Stimulated activated CD8-positive, alpha-beta memory T cell treated with anti-CD3 and anti-CD28 coated beads, Interleukin-15, amount 100 ng/mL, for 4 hours (primary cell): ENCODE results near the gene ITSN1.

Experiments used
- DNase-seq, 2 donors: peaks; one replicate each; pipeline ENCODE4 v3.0.0-alpha.2; 2020; ENCODE audit warnings: low read depth in 2 of 2

The ITSN1 gene

GRCh38 chr21:33839167-33839716, 196.9 kb downstream of the ITSN1 start:
- no peak for DNase-seq

- no peak for DNase-seq
These were observed 197.5 kb downstream of the ITSN1 start for GRCh38 chr21:33839806-33840205.

- no peak for DNase-seq
These were observed 198.5 kb downstream of the ITSN1 start for GRCh38 chr21:33840771-33841170.

GRCh38 chr21:33841561-33841960, 199.3 kb downstream of the ITSN1 start:
- no peak for DNase-seq

DNA sequence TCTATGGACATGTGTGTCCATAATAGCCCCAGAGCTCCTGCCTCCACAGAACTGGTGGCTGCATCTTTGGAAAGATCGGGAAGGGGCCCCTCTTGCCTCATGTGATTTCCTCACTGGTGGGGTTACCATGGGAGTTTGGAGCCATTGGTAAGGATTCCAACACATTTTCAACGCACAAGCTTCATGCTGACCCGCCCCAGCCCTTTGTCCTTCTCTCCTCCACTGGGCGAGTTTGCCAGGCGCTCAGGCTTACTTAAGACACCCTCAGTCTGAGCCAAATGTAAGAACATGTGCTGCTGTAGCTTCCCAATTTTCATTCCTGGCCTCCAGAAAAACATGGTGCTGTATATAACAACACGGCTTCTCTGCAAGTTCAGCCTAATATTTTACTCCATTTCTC, 200.9 kb downstream of the ITSN1 start:
- DNase-seq: no peak

DNA sequence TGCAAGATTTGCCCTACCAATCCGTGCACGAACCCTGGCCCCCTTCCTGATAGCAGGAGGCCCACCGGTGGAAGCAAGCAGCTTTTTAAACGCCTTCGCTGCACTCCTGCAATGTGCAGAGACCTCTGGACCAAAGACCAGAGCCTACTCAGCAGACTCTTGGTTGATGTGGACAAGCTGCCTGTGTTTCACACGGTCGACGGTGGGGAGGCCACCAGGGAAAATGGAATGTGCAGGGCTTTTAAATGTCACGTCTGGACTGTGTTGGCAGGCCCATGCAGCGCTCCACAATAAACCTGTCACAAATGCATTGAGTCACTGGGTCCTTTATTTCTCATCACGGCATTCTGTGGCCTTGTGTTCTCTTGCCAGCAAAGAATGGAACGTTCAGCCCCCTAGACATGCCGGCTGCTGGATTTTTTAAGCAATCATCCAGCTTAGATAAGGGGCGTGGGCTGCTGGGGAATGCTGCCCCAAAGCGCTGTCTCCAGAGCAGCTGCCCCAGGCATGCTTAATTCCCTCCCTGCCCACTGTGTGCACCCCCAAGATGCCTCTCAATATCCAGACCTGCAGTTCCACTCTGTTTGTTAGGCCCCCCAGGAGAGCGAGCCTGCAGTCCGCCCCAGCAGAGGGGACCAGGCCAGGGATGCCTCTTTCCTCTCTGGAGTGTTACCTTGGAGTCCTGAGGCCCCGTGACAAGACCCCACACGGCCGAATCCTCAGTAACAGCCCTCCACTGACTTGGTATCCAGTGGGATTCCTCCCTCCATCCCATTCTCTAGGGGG, 202.0 kb downstream of the ITSN1 start:
- no peak for DNase-seq

DNA sequence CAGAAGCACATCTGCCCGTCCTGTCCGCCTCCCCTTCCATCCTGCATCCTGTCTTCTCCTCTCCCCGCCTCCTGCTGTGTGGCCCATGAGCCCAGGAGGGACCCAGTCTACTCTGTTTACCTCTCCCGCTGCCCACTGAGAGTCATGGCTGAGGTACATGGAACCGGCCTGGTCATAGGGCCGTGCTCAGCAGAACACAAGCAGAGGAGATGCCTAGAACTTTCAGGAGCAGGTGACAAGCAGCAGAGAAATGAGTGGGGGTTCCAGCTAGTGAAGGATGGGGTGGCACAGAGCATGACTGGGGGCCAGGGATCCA, 202.5 kb downstream of the ITSN1 start:
- DNase-seq: no peak

DNA sequence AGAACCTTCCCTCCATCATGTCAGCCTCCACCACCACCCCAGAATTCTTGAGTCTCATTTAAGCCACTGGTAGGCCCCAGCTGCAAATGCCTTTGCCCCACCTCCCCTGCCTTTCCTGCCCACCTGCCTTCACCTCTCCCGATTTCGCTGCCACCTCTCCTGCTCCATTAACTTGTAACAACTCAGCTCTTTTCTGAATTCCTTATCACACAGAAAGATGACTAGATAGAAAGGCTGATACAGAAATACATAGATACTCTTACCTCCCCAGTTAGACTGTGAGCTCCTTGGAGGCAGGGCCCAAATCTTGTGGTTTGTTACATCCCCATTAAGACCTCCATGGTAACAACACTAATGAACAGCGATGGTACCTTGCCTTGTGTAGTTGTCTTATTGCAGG, 203.8 kb downstream of the ITSN1 start:
- no peak for DNase-seq

GRCh38 chr21:33847588-33848248, 205.4 kb downstream of the ITSN1 start:
- DNase-seq: no peak

- DNase-seq: no peak
These were observed 206.1 kb downstream of the ITSN1 start for GRCh38 chr21:33848249-33848953.

DNA sequence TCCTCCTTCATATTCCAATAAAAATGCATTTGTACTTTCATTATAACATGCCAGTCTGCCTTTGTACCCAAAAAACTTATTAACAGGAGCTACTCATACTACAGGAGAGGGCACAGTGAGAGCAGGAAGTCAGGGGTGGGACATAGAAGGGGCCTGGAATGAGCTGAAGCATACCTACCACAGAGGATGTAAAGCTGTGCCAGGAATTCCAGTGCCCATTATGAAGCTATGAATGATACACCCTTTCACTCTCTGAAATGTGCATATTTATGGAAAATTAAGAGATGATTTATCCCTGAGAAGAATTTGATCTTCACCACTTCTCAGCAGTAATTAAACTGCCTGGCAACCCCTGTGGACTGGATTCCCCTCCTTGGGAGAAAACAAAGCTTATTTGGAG, 207.5 kb downstream of the ITSN1 start:
- no peak for DNase-seq

DNA sequence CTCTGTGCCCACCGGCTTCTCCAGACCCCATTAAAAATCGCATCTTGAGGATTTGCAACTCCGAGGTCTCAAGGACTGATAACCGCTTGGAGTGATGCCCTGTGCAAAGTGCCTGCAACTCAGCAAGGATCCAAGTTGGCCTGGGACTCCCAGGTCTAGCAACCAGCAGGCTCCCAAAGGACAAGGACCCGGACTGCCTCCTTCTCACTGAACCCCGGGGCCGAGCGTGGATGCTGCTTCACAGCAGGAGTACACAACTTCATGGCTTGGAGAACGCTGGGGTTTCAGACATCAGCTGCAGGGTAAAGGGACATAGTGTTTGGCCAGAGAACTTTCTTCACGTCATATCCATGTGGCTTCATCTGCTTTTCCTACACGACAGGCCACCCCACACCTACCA, 208.1 kb downstream of the ITSN1 start:
- DNase-seq: no peak

DNA sequence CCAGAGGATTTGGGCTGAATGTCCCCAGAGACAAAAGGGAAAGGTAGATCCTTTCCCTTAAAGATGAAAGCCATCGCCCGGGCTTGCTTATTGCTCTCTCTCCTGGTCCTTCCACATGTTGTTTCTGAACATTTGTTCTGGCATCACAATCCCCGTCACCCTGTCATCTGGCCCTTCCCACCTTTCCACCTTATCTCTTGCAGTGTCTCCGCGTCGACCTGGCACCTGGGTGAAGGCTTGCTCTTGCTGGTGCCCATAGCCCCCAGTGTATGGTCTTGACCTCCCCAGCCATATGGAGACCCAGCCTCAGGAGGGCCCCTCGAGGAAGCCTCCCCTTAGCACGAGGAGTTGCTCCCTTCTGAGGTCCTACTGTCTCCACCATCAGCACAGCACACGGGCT, 208.7 kb downstream of the ITSN1 start:
- no peak for DNase-seq

GRCh38 chr21:33852485-33852884, 210.2 kb downstream of the ITSN1 start:
- DNase-seq: no peak

DNA sequence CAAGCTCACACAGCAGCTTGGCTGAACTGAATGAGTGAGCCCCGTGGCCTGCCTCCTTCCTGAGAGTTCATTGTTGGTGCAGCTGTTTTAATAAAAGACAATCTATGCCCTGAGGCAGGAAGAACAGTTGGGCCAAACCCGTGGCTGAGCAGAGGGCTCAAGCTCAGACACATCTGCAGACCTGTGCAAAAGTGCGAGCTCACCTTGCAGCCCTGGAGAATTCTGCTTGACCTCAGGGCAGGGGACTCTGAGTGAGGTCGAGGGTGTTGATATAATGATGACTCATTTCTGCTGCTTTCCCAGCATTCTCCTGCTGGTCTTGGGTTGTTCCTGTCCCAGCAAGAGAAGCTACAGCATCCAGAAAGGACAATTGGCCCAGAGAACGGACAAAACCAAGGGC, 212.3 kb downstream of the ITSN1 start:
- DNase-seq: no peak

DNA sequence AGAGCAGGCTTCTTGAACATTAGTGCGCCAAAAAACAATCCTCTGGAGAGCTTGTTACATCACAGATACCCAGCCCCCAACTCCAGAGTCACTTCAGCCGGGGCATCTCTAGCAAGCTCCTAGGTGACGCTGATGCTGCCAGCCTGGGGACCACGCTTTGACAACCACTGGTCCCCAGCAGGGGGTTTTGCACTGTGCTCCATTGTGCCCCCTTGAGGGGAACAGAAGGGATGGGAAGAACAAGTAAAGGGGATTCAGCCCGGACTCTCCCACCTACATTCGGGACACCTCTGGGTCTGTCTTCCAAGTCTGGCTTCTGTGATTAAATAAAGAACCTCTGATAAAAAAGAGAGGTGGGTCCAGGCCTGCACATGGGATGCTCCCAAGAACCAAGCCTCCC, 212.9 kb downstream of the ITSN1 start:
- DNase-seq: no peak

- DNase-seq: no peak
These were observed 214.7 kb downstream of the ITSN1 start for GRCh38 chr21:33856893-33857527.

DNA sequence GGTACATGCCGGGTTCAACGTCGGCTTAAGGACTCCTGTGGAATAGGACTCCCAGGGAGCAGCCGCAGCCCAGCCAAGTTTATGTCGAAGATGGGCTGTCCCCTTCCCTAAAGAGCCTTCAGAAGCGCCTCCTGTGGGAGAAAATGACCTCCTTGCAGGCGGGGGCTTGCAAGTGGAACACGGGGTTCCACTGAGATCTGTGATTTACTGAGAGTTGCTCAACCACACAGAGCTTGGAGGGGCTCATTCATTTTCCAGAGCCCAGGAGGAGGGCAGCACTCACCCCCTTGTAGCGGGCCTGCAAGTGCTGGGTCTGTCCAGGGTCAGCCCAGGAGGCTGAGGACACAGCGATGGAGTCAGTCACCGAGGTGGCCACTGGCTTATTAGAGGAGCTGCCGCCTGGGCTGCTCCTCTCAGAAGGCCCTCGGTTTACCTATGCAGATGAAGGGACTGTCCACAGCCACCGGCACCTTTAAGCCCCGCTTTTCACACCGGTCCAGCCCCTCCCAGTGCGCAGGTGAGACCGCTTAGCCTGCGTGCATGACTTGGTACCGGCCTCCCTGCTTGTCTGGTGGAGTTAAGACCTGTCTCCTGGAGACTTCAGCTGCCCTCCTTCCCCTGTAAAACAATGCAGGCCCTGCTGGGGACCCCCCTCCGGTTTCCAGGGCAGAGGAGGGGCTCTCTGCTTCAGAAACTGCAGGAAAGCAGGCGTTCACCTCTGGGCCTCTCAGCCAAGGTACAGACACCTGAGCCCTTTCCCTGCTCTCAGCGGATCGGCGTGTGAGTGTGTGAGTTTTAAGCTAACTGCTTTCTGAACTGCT, 215.8 kb downstream of the ITSN1 start:
- no peak for DNase-seq

GRCh38 chr21:33858667-33859372, 216.5 kb downstream of the ITSN1 start:
- DNase-seq: no peak

- DNase-seq: no peak
These were observed 217.2 kb downstream of the ITSN1 start for GRCh38 chr21:33859373-33860102.
